GM23248 (cell line): ENCODE results near the gene GTF3C6. TPM values are rescaled to one million over a fixed set of nuclear protein-coding genes. Genes with fewer than 3 reads are reported as not detected.

ENCODE experiments used
- DNase-seq: peaks from one replicate; pipeline ENCODE4 v3.0.0-alpha.2; 2015
- H2AFZ ChIP-seq: fragments of 200-600 bp; sonication (generic); 2 replicates; pipeline ENCODE4 v1.6.1; 2016; ENCODE audit warnings: antibody characterized with exemption
- H3F3A ChIP-seq: fragments of 200-600 bp; sonication (generic); 2 replicates; pipeline ENCODE4 v1.6.1; 2016; ENCODE audit warnings: mild to moderate bottlenecking, antibody characterized with exemption, mixed run types; ENCODE audit not compliant: insufficient read depth
- H3K27ac ChIP-seq: fragments of 200-600 bp; sonication (generic); 2 replicates; pipeline ENCODE4 v1.5.1; 2016; ENCODE audit warnings: mild to moderate bottlenecking
- H3K27me3 ChIP-seq: fragments of 200-600 bp; sonication (generic); replicated peaks from 2 replicates; pipeline ENCODE4 v1.6.1; 2016; ENCODE audit warnings: mild to moderate bottlenecking; ENCODE audit not compliant: insufficient read depth
- H3K36me3 ChIP-seq: fragments of 200-600 bp; sonication (generic); 2 replicates; pipeline ENCODE4 v1.6.1; 2016; ENCODE audit warnings: low read depth, mild to moderate bottlenecking
- H3K4me1 ChIP-seq: fragments of 200-600 bp; sonication (generic); 2 replicates; pipeline ENCODE4 v1.6.1; 2016; ENCODE audit warnings: mild to moderate bottlenecking; ENCODE audit not compliant: insufficient read depth
- H3K4me2 ChIP-seq: fragments of 200-600 bp; sonication (generic); one replicate; pipeline ENCODE4 v1.6.1; 2016; ENCODE audit warnings: mild to moderate bottlenecking; ENCODE audit not compliant: unreplicated experiment
- H3K4me3 ChIP-seq: fragments of 200-600 bp; sonication (generic); 2 replicates; pipeline ENCODE4 v1.5.1; 2016; ENCODE audit warnings: mild to moderate bottlenecking
- H3K79me2 ChIP-seq: fragments of 200-600 bp; sonication (generic); 2 replicates; pipeline ENCODE4 v1.6.1; 2016; ENCODE audit warnings: mild to moderate bottlenecking; ENCODE audit not compliant: insufficient read depth
- H3K9ac ChIP-seq: fragments of 200-600 bp; sonication (generic); 2 replicates; pipeline ENCODE4 v1.6.1; 2016; ENCODE audit warnings: mild to moderate bottlenecking
- H3K9me2 ChIP-seq: fragments of 200-600 bp; sonication (generic); 2 replicates; pipeline ENCODE4 v1.6.1; 2016; ENCODE audit warnings: mixed run types, mild to moderate bottlenecking, moderate library complexity; ENCODE audit not compliant: insufficient read depth
- H3K9me3 ChIP-seq: fragments of 200-600 bp; sonication (generic); one replicate; pipeline ENCODE4 v1.6.1; 2017; ENCODE audit warnings: low read depth
- H4K20me1 ChIP-seq: fragments of 200-600 bp; sonication (generic); 2 replicates; pipeline ENCODE4 v1.6.0; 2016; ENCODE audit not compliant: insufficient read depth
- EZH2 ChIP-seq: fragments of 200-600 bp; sonication (generic); IDR thresholded peaks from 2 replicates; pipeline ENCODE4 v1.6.1; 2018; ENCODE audit warnings: antibody characterized with exemption, mild to moderate bottlenecking; ENCODE audit not compliant: insufficient read depth, poor library complexity, severe bottlenecking
- EZH2phosphoT487 ChIP-seq: fragments of 200-600 bp; sonication (generic); IDR thresholded peaks from 2 replicates; pipeline ENCODE4 v1.6.1; 2018; ENCODE audit warnings: antibody characterized with exemption, moderate library complexity, mild to moderate bottlenecking, low read depth; ENCODE audit not compliant: insufficient read depth
- WGBS, 2 experiments: methylation state at CpG; one replicate each; pipeline ENCODE4 v1.1.6; 2015 to 2017; ENCODE audit warnings: low lambda C conversion rate in 2 of 2, low coverage in 1 of 2; ENCODE audit errors: missing lambda C conversion rate in 2 of 2; 5-methylcytosine and 5-hydroxymethylcytosine counted together
- in situ Hi-C: fragments of 300-500 bp; cut with MboI; formaldehyde crosslinking; loops from 2 replicates; pipeline ENCODE4 v1.15.0; 2020
- polyA plus RNA-seq: library from polyadenylated mRNA; unstranded; fragments of >200 nt; fragmentation: Nextera tagmentation; extraction: Ambion mirVana; gene quantifications from 2 replicates; pipeline ENCODE4 v1.2.1, GENCODE V29; 2016
- total RNA-seq: library from RNA; depleted of rRNA; stranded (reverse); fragments of >200 nt; shearing (Covaris generic); gene quantifications from 2 replicates; pipeline ENCODE4 v1.2.3, GENCODE V29; 2014

The GTF3C6 gene
- total and polyA plus RNA-seq, 2 experiments from 2014 or later, result 46.6 to 131 TPM

GRCh38 chr6:110949679-110950285, 8.7 kb upstream of the GTF3C6 start:
- Histone ChIP-seq H3F3A (peaks cover 14% of the 10 kb centered on the region), H3K4me1 (peaks cover 17% of the 10 kb centered on the region), H3K9me3 (no peaks in the 10 kb centered on the region), H3K27me3 (no peaks in the 10 kb centered on the region), H3K9me2 (no peaks in the 10 kb centered on the region), H3K27ac (no peak overlapping the region), H3K9ac (no peak overlapping the region), H3K4me2 (peak overlapping the region; percentile 8), H4K20me1 (no peaks in the 10 kb centered on the region), H3K79me2 (no peaks in the 10 kb centered on the region), H2AFZ (no peak overlapping the region), H3K4me3 (no peak overlapping the region), H3K36me3 (no peaks in the 10 kb centered on the region)
- in situ Hi-C loops, result loop anchor here (10.0 to 25.0 kb wide), 2 partner anchors 265 to 412 kb away; no protein-coding TSS in a partner anchor
- WGBS, 2 experiments, result 40% methylated on average over 8 of the region's 8 CpGs
- TF ChIP-seq EZH2 (no peak), EZH2phosphoT487 (no peak)
- DNase-seq, result peak; percentile 65

DNA sequence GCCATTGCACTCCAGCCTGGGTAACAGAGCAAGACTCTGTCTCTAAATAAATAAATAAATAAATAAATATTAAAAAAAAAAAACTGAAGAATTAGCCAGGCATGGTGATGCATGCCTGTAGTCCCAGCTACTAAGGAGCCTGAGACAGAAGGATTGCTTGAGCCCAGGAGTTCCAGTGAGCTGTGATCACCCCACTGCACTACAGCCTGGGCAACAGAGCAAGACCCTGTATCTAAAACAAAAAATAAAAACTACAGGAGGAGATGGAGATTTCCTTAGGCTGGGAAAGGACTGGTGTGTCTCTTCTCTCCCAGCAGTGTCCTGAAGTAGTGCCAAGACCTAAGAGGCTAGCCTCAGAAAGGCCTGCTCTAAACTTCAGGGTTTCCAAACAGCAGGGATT, 8.1 kb upstream of the GTF3C6 start:
- Histone ChIP-seq H3K4me2 (no peak overlapping the region), H3K9ac (no peak overlapping the region), H4K20me1 (no peaks in the 10 kb centered on the region), H3K4me3 (no peak overlapping the region), H3K9me3 (no peaks in the 10 kb centered on the region), H3K9me2 (no peaks in the 10 kb centered on the region), H3K36me3 (no peaks in the 10 kb centered on the region), H3K4me1 (peaks cover 12% of the 10 kb centered on the region), H3F3A (peaks cover 9% of the 10 kb centered on the region), H3K79me2 (no peaks in the 10 kb centered on the region), H2AFZ (no peak overlapping the region), H3K27ac (no peak overlapping the region), H3K27me3 (no peaks in the 10 kb centered on the region)
- DNase-seq, result no peak
- TF ChIP-seq EZH2phosphoT487 (no peak), EZH2 (no peak)
- in situ Hi-C loops, result loop anchor here (10.0 to 25.0 kb wide), 2 partner anchors 266 to 413 kb away; no protein-coding TSS in a partner anchor

GRCh38 chr6:110951008-110951407, 7.5 kb upstream of the GTF3C6 start:
- H2AFZ ChIP-seq, result no peak overlapping the region
- no peak overlapping the region for H3K9ac ChIP-seq
- H3K4me1 ChIP-seq, result peaks cover 12% of the 10 kb centered on the region
- H3K27me3 ChIP-seq, result no peaks in the 10 kb centered on the region
- in situ Hi-C loops, result loop anchor here (10.0 to 25.0 kb wide), 2 partner anchors 266 to 414 kb away; no protein-coding TSS in a partner anchor
- H3K9me3 ChIP-seq, result no peaks in the 10 kb centered on the region
- 94 to 95% methylated on average over 1 of the region's 1 CpG for WGBS, 2 experiments
- no peaks in the 10 kb centered on the region for H3K36me3 ChIP-seq
- TF ChIP-seq EZH2phosphoT487, result no peak
- no peak for TF ChIP-seq EZH2
- H3K4me2 ChIP-seq, result no peak overlapping the region
- no peak overlapping the region for H3K27ac ChIP-seq
- no peaks in the 10 kb centered on the region for H3K79me2 ChIP-seq
- peaks cover 9% of the 10 kb centered on the region for H3F3A ChIP-seq
- DNase-seq, result no peak
- no peaks in the 10 kb centered on the region for H4K20me1 ChIP-seq
- no peak overlapping the region for H3K4me3 ChIP-seq
- no peaks in the 10 kb centered on the region for H3K9me2 ChIP-seq

- Histone ChIP-seq H3K36me3 (no peaks in the 10 kb centered on the region), H3K9ac (peak overlapping the region; percentile 18; the same call in 1 of the 2 replicates), H3K9me2 (no peaks in the 10 kb centered on the region), H3F3A (peaks cover 9% of the 10 kb centered on the region), H3K4me2 (peak overlapping the region; percentile 35), H3K27me3 (no peaks in the 10 kb centered on the region), H3K4me1 (peaks cover 12% of the 10 kb centered on the region), H3K27ac (peak overlapping the region; percentile 26; the same call in 1 of the 2 replicates), H3K9me3 (no peaks in the 10 kb centered on the region), H4K20me1 (no peaks in the 10 kb centered on the region), H3K4me3 (no peak overlapping the region; the same call in 1 of the 2 replicates), H3K79me2 (no peaks in the 10 kb centered on the region), H2AFZ (peak overlapping the region; percentile 78)
- in situ Hi-C loops, result loop anchor here (10.0 to 25.0 kb wide), 2 partner anchors 267 to 415 kb away; no protein-coding TSS in a partner anchor
- 47 to 48% methylated on average over 8 of the region's 8 CpGs for WGBS, 2 experiments
- TF ChIP-seq EZH2phosphoT487 (no peak), EZH2 (no peak)
- peak; percentile 57 for DNase-seq
Observed at GRCh38 chr6:110951986-110952794, 6.3 kb upstream of the GTF3C6 start.
